NCI-H2081 treated with DMSO at 0.1 percent for 48 hours (cell line): Measurements from ENCODE around the gene OR4X1.
"Not testable (repeated sequence)": the region's sequence is repeated elsewhere in the genome, so short reads cannot be mapped to it uniquely, and the experiment has no call there.

Experiments
- DNase-seq: peaks from one replicate; lab custom pipeline; 2025; lab: John Stamatoyannopoulos, UW

The OR4X1 gene

GRCh38 chr11:48263423-48263911, at the start of gene OR4X1:
Gene OR4X1, plus strand, starts transcription at chr11:48263861. Its CDS starts 0 bp downstream, at chr11:48263861.
- no peak for DNase-seq

- no peak for DNase-seq
These were observed 47.2 kb upstream of the OR4X1 start, which contains the start of gene OR4B1 for GRCh38 chr11:48216510-48216909. Gene OR4B1, plus strand, starts transcription at chr11:48216810. Its CDS starts 0 bp downstream, at chr11:48216810.

DNA sequence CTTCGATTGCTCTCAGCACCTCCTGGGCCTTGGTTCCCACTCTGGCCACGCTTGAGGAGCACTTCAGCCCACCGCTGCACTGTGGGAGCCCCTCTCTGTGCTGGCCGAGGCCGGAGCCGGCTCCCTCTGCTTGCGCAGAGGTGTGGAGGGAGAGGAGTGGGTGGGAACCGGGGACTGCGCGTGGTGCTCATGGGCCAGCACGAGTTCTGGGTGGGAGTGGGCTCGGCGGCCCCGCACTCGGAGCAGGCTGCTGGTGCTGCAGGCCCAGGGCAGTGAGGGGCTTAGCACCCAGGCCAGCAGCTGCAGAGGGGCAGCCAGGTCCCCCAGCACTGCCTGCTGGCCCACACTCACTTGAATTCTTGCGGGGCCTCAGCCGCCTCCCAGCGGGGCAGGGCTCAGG, 34.9 kb upstream of the OR4X1 start:
- no peak for DNase-seq

- not testable (repeated sequence) for DNase-seq
These were observed 33.6 kb upstream of the OR4X1 start for GRCh38 chr11:48230057-48230456.

DNA sequence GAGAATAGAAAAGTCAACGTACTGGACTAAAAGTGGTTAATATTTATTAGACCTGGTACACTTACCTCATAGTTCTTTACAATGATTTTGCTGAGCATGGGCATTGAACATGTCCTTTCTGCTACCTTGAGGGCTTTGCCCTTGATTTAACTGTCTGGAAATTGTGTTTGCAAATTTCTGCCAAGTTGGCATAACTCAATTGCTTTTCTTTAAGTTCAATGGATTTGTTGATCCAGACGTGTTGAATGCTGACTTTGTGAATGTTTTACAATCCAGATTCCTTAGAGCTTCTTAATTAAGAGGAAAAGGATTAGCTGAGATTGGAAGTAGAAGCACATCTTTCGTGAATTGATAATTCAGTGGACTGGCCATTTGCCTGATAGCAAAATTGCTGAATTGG, 25.9 kb upstream of the OR4X1 start:
- no peak for DNase-seq

- DNase-seq: no peak
These were observed 21.2 kb upstream of the OR4X1 start for GRCh38 chr11:48242501-48242900.

DNA sequence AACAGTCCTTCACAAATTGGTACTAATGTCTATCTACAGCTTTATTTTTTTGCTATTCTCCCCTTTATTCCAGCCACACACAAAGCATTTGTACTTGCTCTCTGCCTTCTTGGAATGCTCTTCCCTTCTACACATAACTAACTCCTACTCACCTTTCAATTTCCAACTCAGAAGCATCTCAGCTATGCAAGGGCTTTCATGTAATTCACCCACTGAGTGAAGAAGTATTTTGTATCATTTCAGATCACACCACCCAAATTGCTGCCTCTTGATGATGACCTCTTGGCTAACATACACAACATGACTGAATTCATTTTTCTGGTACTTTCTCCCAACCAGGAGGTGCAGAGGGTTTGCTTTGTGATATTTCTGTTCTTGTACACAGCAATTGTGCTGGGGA, 18.9 kb upstream of the OR4X1 start, which contains the start of gene OR4X2:
TSS of gene OR4X2 (plus strand) at position 301 of the 400 bp plus-strand sequence. CDS start at position 301, 0 bp downstream.
- DNase-seq: no peak

DNA sequence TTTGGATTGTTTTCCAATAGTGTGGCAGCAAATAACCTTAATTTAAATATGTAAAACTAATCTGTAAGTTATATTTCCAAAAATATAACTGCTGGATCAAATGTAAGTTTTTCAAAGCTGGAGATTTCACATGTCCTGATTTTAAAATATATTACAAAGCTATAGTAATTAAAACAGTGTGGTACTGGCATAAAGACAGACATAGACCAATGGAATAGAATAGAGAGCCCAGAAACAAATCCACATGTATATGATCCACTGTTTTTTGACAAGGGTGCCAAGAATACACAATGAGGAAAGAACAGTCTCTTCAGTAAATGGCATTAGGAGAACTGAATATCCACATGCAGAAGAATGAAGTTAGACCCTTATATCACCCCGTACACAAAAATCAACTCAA, 14.8 kb upstream of the OR4X1 start:
- DNase-seq: no peak

DNA sequence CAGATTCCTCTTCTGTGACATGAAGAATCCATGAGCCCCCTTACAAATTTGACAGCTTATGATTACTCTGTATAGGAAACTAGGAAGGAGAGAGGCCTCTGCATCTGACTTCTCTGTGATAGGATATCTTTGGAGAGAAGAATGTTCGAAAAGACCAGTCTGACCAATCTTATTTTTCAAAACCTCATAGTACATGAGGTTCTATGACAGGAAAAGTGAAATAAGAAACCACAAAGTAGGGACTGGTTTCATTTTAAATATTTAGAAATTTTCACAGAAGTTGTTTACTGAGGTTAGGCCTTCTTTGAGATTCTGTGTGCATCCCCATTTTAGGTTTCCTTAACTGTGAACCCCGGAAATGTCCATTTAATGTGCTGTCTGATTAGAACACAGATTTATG, 2.1 kb upstream of the OR4X1 start:
- DNase-seq: no peak

DNA sequence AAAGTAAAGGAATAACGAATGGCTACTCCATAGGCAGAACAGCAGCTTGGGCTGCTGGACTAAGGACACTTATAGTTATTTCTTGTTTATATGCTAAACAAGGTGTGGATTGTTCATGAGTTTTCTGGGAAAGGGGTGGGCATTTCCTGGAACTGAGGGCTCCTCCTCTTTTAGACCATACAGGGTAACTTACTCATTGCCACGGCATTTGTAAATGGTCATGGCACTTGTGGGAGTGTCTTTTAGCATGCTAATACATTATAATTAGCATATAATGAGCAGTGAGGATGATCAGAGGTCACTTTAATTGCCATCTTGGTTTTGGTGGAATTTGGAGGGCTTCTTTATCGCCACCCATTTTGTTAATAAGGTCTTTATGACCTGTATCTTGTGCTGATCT, 7.0 kb downstream of the OR4X1 start:
- no peak for DNase-seq

DNA sequence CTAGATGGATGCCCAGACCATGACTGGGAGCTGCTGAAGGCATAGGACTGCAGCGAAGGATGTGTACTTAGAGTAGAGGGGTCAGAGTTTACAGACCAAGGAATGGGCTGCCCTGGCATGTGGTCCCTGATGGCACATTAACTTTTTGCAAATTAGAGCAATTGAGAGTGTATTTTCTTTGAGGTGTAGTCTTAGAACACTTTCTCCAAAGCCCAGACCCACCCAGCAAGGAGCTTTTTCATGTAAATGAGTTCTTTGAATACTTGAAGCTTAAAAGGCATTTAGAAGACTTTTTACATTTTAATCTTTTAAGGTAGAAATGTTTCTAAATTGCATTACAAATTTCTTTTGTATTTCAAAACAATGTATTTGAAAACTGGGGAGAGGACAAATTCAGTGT, 8.9 kb downstream of the OR4X1 start:
- no peak for DNase-seq

DNA sequence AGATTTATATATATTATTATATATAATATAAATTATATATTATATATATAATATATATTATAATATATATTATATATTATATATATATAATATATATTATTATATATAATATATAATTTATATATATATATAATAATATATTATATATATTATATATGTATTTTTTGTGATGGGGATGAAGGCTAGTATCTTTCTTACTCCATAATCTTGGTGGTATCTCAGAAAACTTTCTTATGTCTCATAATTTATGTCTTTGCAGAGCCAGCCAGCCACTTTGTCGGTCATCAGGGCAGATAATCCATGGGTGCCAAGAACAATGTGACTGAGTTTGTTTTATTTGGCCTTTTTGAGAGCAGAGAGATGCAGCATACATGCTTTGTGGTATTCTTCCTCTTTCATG, 42.3 kb downstream of the OR4X1 start, which contains the start of gene OR4S1:
TSS of gene OR4S1 (plus strand) at position 301 of the 400 bp plus-strand sequence. CDS start at position 301, 0 bp downstream.
- no peak for DNase-seq

DNA sequence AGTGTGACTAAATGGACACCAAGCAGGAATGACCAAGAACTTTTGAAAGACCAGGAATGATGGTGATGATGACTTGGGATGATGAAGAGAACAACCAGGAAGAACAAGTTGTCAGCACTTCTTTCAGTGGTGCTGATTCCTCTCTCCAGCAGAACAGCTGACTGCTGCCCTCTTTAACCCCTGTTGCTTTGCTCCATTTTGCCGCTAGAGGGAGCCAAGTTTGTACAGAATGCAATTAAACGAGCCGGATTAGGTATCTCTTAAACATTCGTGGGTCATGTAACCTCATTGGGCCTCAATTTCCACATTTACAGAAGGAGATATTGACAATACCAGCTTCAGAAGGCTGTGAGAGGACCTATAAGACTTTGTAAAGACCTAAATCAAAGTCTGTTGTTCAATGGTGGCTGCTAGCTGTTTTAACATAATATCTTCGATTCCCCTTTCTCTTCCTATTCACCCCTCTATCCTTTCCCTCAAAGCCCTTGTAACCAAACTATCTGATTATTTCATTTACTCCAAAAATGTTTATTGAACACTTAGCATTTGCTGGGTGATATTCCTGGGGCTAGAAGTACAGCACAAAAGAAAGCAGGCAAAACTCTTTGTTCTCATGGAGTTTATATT, 44.2 kb downstream of the OR4X1 start:
- DNase-seq: no peak

DNA sequence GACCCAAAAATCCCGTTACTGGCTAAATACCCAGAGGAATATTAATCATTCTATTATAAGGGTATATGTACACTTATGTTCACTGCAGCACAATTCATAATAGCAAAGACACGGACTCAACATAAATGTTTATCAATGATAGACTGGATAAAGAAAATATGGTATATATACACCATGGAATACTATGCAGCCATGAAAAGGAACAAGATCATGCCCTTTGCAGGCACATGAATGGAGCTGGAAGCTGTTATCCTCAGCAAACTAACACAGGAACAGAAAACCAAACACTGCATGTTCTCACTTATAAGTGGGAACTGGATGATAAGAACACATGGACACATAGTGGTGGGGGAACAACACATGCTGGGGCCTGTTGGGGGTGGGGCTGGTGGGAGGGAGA, 49.9 kb downstream of the OR4X1 start:
- DNase-seq: not testable (repeated sequence)
